Measurements from ENCODE around the gene LPP. TPM values are rescaled to one million over a fixed set of nuclear protein-coding genes. Genes with fewer than 3 reads are reported as not detected.

Gene LPP
- total and polyA plus RNA-seq, 8 donors = 8.0 to 885 (median 305) TPM

DNA sequence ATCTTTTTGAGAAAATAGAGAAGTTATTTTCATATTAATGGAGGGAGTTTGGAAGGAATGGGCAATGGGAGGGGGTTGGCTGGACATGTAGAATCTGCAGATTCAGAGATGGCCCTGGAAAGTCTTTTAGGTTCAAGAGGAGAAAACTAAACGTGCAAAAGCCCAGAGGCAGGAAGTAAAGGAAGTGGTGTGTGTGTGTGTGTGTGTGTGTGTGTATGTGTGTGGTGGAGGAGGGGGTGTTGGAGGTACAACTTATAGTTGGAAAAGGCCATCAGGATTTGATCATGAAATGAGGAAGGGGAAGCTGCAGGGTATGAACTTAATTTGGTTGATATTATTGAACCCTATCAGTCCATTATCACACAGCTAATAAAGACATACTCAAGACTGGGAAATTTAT is 5.6 kb upstream of the LPP start:
- H3K27ac ChIP-seq = no peak overlapping the region
- no peaks in the 10 kb centered on the region for H3K36me3 ChIP-seq
- peaks cover 10 to 26% (median 18%) of the 10 kb centered on the region in 4 donors for H3K4me1 ChIP-seq
- no peaks in the 10 kb centered on the region for H3K9me3 ChIP-seq
- no peak overlapping the region for H3K4me3 ChIP-seq
- H3K27me3 ChIP-seq = no peaks in the 10 kb centered on the region
- WGBS, 5 donors = 38 to 62% (median 43%) methylated on average over 1 of the region's 1 CpG
- DNase-seq = no peak
- intact Hi-C loops (cut with DNase I; ENCODE audit: low total_unique reads) = no loop called here
- TF ChIP-seq POLR2A (IDR thresholded peaks at IDR 0.05) (no peak), POLR2AphosphoS5 (IDR thresholded peaks at IDR 0.05) (no peak), EP300 (IDR thresholded peaks at IDR 0.05) (no peak)
- TF ChIP-seq, protein P1, sequence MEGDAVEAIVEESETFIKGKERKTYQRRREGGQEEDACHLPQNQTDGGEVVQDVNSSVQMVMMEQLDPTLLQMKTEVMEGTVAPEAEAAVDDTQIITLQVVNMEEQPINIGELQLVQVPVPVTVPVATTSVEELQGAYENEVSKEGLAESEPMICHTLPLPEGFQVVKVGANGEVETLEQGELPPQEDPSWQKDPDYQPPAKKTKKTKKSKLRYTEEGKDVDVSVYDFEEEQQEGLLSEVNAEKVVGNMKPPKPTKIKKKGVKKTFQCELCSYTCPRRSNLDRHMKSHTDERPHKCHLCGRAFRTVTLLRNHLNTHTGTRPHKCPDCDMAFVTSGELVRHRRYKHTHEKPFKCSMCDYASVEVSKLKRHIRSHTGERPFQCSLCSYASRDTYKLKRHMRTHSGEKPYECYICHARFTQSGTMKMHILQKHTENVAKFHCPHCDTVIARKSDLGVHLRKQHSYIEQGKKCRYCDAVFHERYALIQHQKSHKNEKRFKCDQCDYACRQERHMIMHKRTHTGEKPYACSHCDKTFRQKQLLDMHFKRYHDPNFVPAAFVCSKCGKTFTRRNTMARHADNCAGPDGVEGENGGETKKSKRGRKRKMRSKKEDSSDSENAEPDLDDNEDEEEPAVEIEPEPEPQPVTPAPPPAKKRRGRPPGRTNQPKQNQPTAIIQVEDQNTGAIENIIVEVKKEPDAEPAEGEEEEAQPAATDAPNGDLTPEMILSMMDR (IDR thresholded peaks at IDR 0.05) = no peak

DNA sequence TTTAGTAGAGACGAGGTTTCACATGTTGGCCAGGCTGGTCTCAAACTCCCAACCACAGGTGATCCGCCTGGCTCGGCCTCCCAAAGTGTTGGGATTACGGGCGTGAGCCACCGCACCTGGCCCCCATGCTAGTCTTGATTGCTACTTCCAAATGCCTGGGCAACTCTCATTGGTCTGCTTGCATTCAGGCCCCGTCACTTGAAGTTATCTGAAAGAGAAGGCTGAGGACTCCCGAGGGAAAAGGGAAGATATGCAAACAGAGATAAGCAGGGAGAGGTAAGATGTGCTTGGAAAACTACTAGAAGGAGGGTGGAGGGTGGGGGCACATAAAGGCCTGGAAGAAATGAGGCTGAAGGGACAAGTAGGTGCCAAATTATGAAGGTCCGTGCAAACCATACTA is 4.4 kb upstream of the LPP start:
- Histone ChIP-seq H3K36me3 (no peaks in the 10 kb centered on the region), H3K4me1 (peaks cover 10 to 28% (median 18%) of the 10 kb centered on the region in 4 donors), H3K27me3 (no peaks in the 10 kb centered on the region), H3K4me3 (no peak overlapping the region), H3K9me3 (no peaks in the 10 kb centered on the region), H3K27ac (no peak overlapping the region)
- intact Hi-C loops (cut with DNase I; ENCODE audit: low total_unique reads) = no loop called here
- TF ChIP-seq, protein P1 (IDR thresholded peaks at IDR 0.05) = no peak
- TF ChIP-seq EP300 (IDR thresholded peaks at IDR 0.05) (no peak), POLR2AphosphoS5 (IDR thresholded peaks at IDR 0.05) (no peak), POLR2A (IDR thresholded peaks at IDR 0.05) (no peak)
- no peak for DNase-seq
- WGBS, 5 donors = 81 to 86% (median 84%) methylated on average over 9 of the region's 9 CpGs

DNA sequence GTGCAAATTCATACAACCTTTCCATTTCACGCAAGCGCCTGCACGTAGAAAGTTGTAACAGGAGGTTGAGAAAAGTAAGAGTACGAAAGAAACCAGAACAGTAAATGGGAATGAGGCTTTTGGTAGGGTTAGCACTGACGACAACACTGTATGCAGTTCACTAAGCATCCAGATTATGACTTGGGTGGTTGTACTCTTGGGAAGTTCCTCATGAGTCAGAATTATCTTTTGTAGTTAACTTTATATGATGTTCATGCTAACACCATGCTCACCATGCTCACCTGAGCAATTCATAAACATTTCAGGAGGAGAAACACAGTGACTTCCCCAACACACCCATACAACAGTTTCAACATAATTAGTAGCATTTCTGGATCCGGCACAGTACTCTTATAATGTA is 3.0 kb upstream of the LPP start:
- Histone ChIP-seq H3K36me3 (no peaks in the 10 kb centered on the region), H3K27me3 (no peaks in the 10 kb centered on the region), H3K9me3 (no peaks in the 10 kb centered on the region), H3K4me1 (peaks cover 10 to 42% (median 31%) of the 10 kb centered on the region in 4 donors), H3K4me3 (no peak overlapping the region), H3K27ac (peak overlapping the region in 3 of 5 donors; percentile 18 to 98 (median 94))
- no peak for DNase-seq
- no peak for TF ChIP-seq EP300 (IDR thresholded peaks at IDR 0.05)
- 91 to 96% (median 94%) methylated on average over 6 of the region's 6 CpGs for WGBS, 5 donors
- intact Hi-C loops (cut with DNase I; ENCODE audit: low total_unique reads) = no loop called here

DNA sequence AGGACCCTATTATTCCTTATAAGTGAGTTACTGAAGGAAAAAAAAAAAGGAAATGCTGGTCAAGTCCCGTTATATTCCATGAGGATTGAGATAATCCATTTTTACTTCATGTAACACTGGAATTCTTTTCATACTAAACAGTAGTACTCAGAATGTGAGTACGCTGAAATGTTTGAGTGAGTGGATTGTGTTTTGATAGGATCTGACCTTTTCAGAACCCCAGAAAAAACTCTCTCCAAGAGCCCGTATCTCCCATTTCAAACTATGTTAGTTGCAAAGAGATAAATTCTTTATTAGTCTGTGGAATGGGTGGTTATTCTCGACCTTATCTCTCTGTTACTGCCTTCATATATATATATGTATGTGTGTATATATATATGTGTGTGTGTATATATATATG is 2.5 kb upstream of the LPP start:
- peak overlapping the region in 2 of 5 donors; percentile 94 to 98 for H3K27ac ChIP-seq
- no peaks in the 10 kb centered on the region for H3K36me3 ChIP-seq
- H3K4me3 ChIP-seq = no peak overlapping the region
- no peaks in the 10 kb centered on the region for H3K9me3 ChIP-seq
- DNase-seq = no peak
- intact Hi-C loops (cut with DNase I; ENCODE audit: low total_unique reads) = no loop called here
- TF ChIP-seq EP300 (IDR thresholded peaks at IDR 0.05) (no peak), POLR2AphosphoS5 (IDR thresholded peaks at IDR 0.05) (no peak), POLR2A (IDR thresholded peaks at IDR 0.05) (no peak)
- TF ChIP-seq, protein P1 (IDR thresholded peaks at IDR 0.05) = no peak
- H3K4me1 ChIP-seq = peaks cover 10 to 47% (median 35%) of the 10 kb centered on the region in 4 donors
- H3K27me3 ChIP-seq = no peaks in the 10 kb centered on the region
- 36 to 62% (median 40%) methylated on average over 4 of the region's 4 CpGs for WGBS, 5 donors

DNA sequence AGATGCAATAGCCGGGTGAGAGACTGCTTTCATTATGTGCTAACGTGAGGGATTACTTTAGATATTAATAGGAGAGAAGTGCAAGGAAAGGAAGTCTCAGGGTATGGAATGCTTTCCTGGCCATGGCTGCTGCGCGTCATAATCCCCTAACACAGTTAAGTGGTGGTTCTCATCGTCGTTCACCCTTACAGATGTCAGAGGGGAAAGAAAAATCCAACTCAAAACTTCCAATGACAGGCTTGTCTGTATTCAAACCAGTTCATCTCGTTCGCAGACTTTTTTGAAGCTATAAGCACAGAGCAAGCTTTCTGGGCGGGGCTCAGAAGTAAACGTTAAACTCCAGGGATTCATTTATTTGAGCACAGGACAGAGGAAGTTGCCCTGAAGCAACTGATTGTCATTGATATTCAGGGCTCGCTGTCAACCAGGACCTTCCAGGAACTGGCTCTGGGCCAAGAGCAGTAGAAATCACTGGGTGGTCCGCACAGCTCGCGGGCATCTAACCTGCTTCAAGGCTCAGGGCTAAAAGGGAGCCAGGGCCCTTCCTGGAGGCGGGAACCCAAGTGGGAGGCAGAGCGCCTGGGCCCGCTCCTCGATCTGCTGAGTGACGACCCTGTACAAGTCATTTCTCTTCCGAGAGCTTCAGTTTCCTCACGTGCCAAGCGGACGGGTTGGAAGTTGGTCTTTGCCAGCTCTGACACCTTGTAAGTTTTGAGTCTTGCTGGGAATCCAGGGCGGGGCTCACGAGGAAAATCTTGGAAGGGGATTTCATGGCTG is 1.1 kb upstream of the LPP start:
- H3K27ac ChIP-seq = peak overlapping the region; percentile 87 to 98 (median 96)
- peak; percentile 49 to 80 for DNase-seq
- no peaks in the 10 kb centered on the region for H3K36me3 ChIP-seq
- TF ChIP-seq POLR2AphosphoS5 (IDR thresholded peaks at IDR 0.05) = peak in 1 of 3 donors; percentile 34
- TF ChIP-seq, protein P1 (IDR thresholded peaks at IDR 0.05) = no peak
- H3K4me1 ChIP-seq = peaks cover 20 to 60% (median 48%) of the 10 kb centered on the region in 4 donors
- H3K27me3 ChIP-seq = no peaks in the 10 kb centered on the region
- intact Hi-C loops (cut with DNase I; ENCODE audit: low total_unique reads) = no loop called here
- 13 to 16% (median 14%) methylated on average over 23 to 25 of the region's 25 CpGs for WGBS, 5 donors
- H3K9me3 ChIP-seq = no peaks in the 10 kb centered on the region
- H3K4me3 ChIP-seq = peak overlapping the region; percentile 73 to 77 (median 74)

Measured in stomach (tissue), 9 donors.